K562 (cell line): Measurements from ENCODE around the gene IGFBP4. TPM values are rescaled to one million over a fixed set of nuclear protein-coding genes. Genes with fewer than 3 reads are reported as not detected.

Source experiments
- ARHGAP35 ChIP-seq: fragments of 450-650 bp; IDR thresholded peaks from 2 replicates; pipeline ENCODE4 v1.6.1; 2018; ENCODE audit not compliant: partially characterized antibody
- BACH1 ChIP-seq: fragments of 200-800 bp; sonication (Bioruptor generic); IDR thresholded peaks from 2 replicates; pipeline ENCODE4 v1.6.1; 2016; ENCODE audit warnings: missing genetic modification characterization, missing compliant biosample characterization
- IRF2 ChIP-seq: sonication (generic); formaldehyde crosslinking; IDR thresholded peaks from 2 replicates; pipeline ENCODE4 v1.8.1; 2022; ENCODE audit warnings: mild to moderate bottlenecking, missing genetic modification reagents
- MEF2D ChIP-seq: conservative IDR thresholded peaks from 2 replicates; pipeline ENCODE4 v1.6.1; 2016; ENCODE audit warnings: low read depth, missing genetic modification characterization, missing compliant biosample characterization
- NFIX ChIP-seq: fragments of 250-450 bp; sonication (Bioruptor Pico); IDR thresholded peaks from 2 replicates; pipeline ENCODE4 v1.4.0; 2020; ENCODE audit warnings: low read depth, mild to moderate bottlenecking, moderate library complexity
- PRMT5 ChIP-seq: sonication (generic); formaldehyde crosslinking; IDR thresholded peaks from 2 replicates; pipeline ENCODE4 v1.5.0; 2020; ENCODE audit warnings: missing genetic modification reagents
- RB1 ChIP-seq: fragments of 450-650 bp; IDR thresholded peaks from 2 replicates; pipeline ENCODE4 v1.6.1; 2017; ENCODE audit warnings: low read depth, mild to moderate bottlenecking
- RERE ChIP-seq: sonication (generic); formaldehyde crosslinking; IDR thresholded peaks from 2 replicates; pipeline ENCODE4 v1.8.0; 2023; ENCODE audit warnings: missing genetic modification reagents, mild to moderate bottlenecking, borderline replicate concordance
- SP1 ChIP-seq: sonication (generic); formaldehyde crosslinking; IDR thresholded peaks from 2 replicates; pipeline ENCODE4 v1.8.1; 2022; ENCODE audit warnings: mild to moderate bottlenecking, missing genetic modification reagents
- SUPT5H ChIP-seq: fragments of 450-650 bp; IDR thresholded peaks from 2 replicates; pipeline ENCODE4 v1.6.1; 2016
- ZNF24 ChIP-seq: fragments of 450-650 bp; IDR thresholded peaks from 2 replicates; pipeline ENCODE4 v1.6.1; 2016
- ZNF75A ChIP-seq: fragments of 450-650 bp; formaldehyde crosslinking; IDR thresholded peaks from 2 replicates; pipeline ENCODE4 v1.4.0; 2020; ENCODE audit warnings: mild to moderate bottlenecking
- polyA plus RNA-seq, 8 experiments: library from polyadenylated mRNA; depleted of rRNA in 4 of 8; stranded (reverse) in 5 of 8; unstranded in 3 of 8; fragments of >200 nt; fragmentation: Nextera tagmentation in 2 of 8; fragmentation: Illumina TruSeq in 1 of 8; extraction: Ambion mirVana in 2 of 8; extraction: Trizol in 1 of 8; gene quantifications; 2 replicates each; pipeline versions ENCODE4 v1.2.1 to v1.2.3, GENCODE V29; 2011 to 2014; ENCODE audit warnings: inconsistent platforms in 1 of 8, missing spikeins in 1 of 8
- total RNA-seq, 7 experiments: library from RNA; depleted of rRNA in 6 of 7; stranded (reverse); fragments of >200 nt in 6 of 7; fragmentation: Illumina TruSeq in 2 of 7; extraction: Trizol in 2 of 7; gene quantifications; 2 replicates each; pipeline versions ENCODE4 v1.2.1 to v1.2.3, GENCODE V29; 2011 to 2021; ENCODE audit warnings: low replicate concordance in 1 of 7
- TF ChIP-seq, protein P1 (sequence below): fragments of 450-650 bp; IDR thresholded peaks from 2 replicates; pipeline ENCODE4 v1.7.0; 2016; ENCODE audit warnings: borderline replicate concordance
- TF ChIP-seq, protein P2 (sequence below): fragments of 450-650 bp; formaldehyde crosslinking; conservative IDR thresholded peaks from 2 replicates; pipeline ENCODE4 v1.4.0; 2022; ENCODE audit warnings: mild to moderate bottlenecking, missing genetic modification characterization
- TF ChIP-seq, protein P3 (sequence below): IDR thresholded peaks from 2 replicates; pipeline ENCODE4 v1.6.1; 2016; ENCODE audit warnings: missing genetic modification characterization, missing compliant biosample characterization
- TF ChIP-seq, protein P4 (sequence below): fragments of 250-450 bp; sonication (Bioruptor Pico); IDR thresholded peaks from 2 replicates; pipeline ENCODE4 v1.8.0; 2021; ENCODE audit warnings: moderate library complexity, mild to moderate bottlenecking, inconsistent platforms

The IGFBP4 gene
- total and polyA plus RNA-seq, 9 of the 15 experiments (the other 6 are each of a cell fraction or from before 2014, with no cell fraction given): 8.8 to 99.8 (median 18.6) TPM

- TF ChIP-seq, protein P1, sequence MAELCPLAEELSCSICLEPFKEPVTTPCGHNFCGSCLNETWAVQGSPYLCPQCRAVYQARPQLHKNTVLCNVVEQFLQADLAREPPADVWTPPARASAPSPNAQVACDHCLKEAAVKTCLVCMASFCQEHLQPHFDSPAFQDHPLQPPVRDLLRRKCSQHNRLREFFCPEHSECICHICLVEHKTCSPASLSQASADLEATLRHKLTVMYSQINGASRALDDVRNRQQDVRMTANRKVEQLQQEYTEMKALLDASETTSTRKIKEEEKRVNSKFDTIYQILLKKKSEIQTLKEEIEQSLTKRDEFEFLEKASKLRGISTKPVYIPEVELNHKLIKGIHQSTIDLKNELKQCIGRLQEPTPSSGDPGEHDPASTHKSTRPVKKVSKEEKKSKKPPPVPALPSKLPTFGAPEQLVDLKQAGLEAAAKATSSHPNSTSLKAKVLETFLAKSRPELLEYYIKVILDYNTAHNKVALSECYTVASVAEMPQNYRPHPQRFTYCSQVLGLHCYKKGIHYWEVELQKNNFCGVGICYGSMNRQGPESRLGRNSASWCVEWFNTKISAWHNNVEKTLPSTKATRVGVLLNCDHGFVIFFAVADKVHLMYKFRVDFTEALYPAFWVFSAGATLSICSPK: no peak
- 0 out of 2 replicates have a peak, but pooled peaks have one; percentile 35 for TF ChIP-seq RB1
- no peak for TF ChIP-seq RERE (CRISPR knock-in tag)
- TF ChIP-seq, protein P2, sequence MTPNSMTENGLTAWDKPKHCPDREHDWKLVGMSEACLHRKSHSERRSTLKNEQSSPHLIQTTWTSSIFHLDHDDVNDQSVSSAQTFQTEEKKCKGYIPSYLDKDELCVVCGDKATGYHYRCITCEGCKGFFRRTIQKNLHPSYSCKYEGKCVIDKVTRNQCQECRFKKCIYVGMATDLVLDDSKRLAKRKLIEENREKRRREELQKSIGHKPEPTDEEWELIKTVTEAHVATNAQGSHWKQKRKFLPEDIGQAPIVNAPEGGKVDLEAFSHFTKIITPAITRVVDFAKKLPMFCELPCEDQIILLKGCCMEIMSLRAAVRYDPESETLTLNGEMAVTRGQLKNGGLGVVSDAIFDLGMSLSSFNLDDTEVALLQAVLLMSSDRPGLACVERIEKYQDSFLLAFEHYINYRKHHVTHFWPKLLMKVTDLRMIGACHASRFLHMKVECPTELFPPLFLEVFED (CRISPR knock-in tag): no peak
- TF ChIP-seq PRMT5 (CRISPR knock-in tag): no peak
- no peak for TF ChIP-seq NFIX (CRISPR knock-in tag)
- TF ChIP-seq ARHGAP35: no peak
- TF ChIP-seq BACH1 (tag): no peak
- TF ChIP-seq MEF2D (tag): no peak
- no peak for TF ChIP-seq SP1
- TF ChIP-seq IRF2 (CRISPR knock-in tag): no peak
- TF ChIP-seq SUPT5H: no peak
- no peak for TF ChIP-seq ZNF75A (CRISPR knock-in tag)
- TF ChIP-seq, protein P3, sequence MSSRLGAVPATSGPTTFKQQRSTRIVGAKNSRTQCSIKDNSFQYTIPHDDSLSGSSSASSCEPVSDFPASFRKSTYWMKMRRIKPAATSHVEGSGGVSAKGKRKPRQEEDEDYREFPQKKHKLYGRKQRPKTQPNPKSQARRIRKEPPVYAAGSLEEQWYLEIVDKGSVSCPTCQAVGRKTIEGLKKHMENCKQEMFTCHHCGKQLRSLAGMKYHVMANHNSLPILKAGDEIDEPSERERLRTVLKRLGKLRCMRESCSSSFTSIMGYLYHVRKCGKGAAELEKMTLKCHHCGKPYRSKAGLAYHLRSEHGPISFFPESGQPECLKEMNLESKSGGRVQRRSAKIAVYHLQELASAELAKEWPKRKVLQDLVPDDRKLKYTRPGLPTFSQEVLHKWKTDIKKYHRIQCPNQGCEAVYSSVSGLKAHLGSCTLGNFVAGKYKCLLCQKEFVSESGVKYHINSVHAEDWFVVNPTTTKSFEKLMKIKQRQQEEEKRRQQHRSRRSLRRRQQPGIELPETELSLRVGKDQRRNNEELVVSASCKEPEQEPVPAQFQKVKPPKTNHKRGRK (tag): no peak
- TF ChIP-seq, protein P4, sequence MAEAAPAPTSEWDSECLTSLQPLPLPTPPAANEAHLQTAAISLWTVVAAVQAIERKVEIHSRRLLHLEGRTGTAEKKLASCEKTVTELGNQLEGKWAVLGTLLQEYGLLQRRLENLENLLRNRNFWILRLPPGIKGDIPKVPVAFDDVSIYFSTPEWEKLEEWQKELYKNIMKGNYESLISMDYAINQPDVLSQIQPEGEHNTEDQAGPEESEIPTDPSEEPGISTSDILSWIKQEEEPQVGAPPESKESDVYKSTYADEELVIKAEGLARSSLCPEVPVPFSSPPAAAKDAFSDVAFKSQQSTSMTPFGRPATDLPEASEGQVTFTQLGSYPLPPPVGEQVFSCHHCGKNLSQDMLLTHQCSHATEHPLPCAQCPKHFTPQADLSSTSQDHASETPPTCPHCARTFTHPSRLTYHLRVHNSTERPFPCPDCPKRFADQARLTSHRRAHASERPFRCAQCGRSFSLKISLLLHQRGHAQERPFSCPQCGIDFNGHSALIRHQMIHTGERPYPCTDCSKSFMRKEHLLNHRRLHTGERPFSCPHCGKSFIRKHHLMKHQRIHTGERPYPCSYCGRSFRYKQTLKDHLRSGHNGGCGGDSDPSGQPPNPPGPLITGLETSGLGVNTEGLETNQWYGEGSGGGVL: no peak
- TF ChIP-seq ZNF24: no peak
Observed at GRCh38 chr17:40437095-40437732, 6.0 kb upstream of the IGFBP4 start (continued).
